WERI-Rb-1 (cell line): ENCODE results near the gene SETBP1.

ENCODE experiments used
- DNase-seq: peaks from one replicate; pipeline ENCODE4 v3.0.0-alpha.2; 2020
- H3K27ac ChIP-seq: fragments of 250-450 bp; sonication (Bioruptor Pico); 2 replicates; pipeline ENCODE4 v1.5.1; 2020; ENCODE audit warnings: mild to moderate bottlenecking, moderate library complexity
- H3K27me3 ChIP-seq: fragments of 250-450 bp; sonication (Bioruptor Pico); 2 replicates; pipeline ENCODE4 v1.5.1; 2021; ENCODE audit warnings: mild to moderate bottlenecking, low read depth, moderate library complexity; ENCODE audit not compliant: insufficient read depth, severe bottlenecking
- H3K36me3 ChIP-seq: fragments of 250-450 bp; sonication (Bioruptor Pico); 2 replicates; pipeline ENCODE4 v1.5.1; 2020; ENCODE audit warnings: mild to moderate bottlenecking, moderate library complexity
- H3K4me3 ChIP-seq: 2 replicates; pipeline ENCODE4 v1.5.1; 2011; ENCODE audit warnings: low read depth, mild to moderate bottlenecking, control low read depth, low read length
- H3K9me3 ChIP-seq: fragments of 250-450 bp; sonication (Bioruptor Pico); 2 replicates; pipeline ENCODE4 v1.5.1; 2021; ENCODE audit warnings: mild to moderate bottlenecking, moderate library complexity; ENCODE audit not compliant: severe bottlenecking
- CTCF ChIP-seq: IDR thresholded peaks from 2 replicates; pipeline ENCODE4 v1.5.1; 2011; ENCODE audit warnings: low read depth, mild to moderate bottlenecking, control low read depth, inconsistent platforms, low read length

The SETBP1 gene

GRCh38 chr18:45110577-45111501 is 430.2 kb downstream of the SETBP1 start:
- no peak for TF ChIP-seq CTCF
- Histone ChIP-seq H3K36me3 (no peaks in the 10 kb centered on the region), H3K27me3 (peaks cover 94% of the 10 kb centered on the region), H3K9me3 (no peaks in the 10 kb centered on the region), H3K4me3 (no peak overlapping the region), H3K27ac (no peak overlapping the region)
- no peak for DNase-seq

- Histone ChIP-seq H3K9me3 (no peaks in the 10 kb centered on the region), H3K27me3 (peaks cover 94% of the 10 kb centered on the region), H3K36me3 (no peaks in the 10 kb centered on the region), H3K4me3 (no peak overlapping the region), H3K27ac (no peak overlapping the region)
- no peak for TF ChIP-seq CTCF
- DNase-seq, result no peak
These were observed 430.8 kb downstream of the SETBP1 start for GRCh38 chr18:45111502-45111848.

- Histone ChIP-seq H3K4me3 (no peak overlapping the region), H3K36me3 (no peaks in the 10 kb centered on the region), H3K27me3 (peaks cover 94% of the 10 kb centered on the region), H3K9me3 (no peaks in the 10 kb centered on the region), H3K27ac (no peak overlapping the region)
- DNase-seq, result no peak
- no peak for TF ChIP-seq CTCF
These were observed 432.0 kb downstream of the SETBP1 start for GRCh38 chr18:45112682-45113081.

- Histone ChIP-seq H3K36me3 (no peaks in the 10 kb centered on the region), H3K27me3 (peaks cover 86% of the 10 kb centered on the region), H3K4me3 (no peak overlapping the region), H3K27ac (no peak overlapping the region), H3K9me3 (no peaks in the 10 kb centered on the region)
- DNase-seq, result no peak
- TF ChIP-seq CTCF, result no peak
These were observed 435.4 kb downstream of the SETBP1 start for GRCh38 chr18:45116116-45116515.
